Measurements from ENCODE around the gene PCDH9.
A peak's percentile ranks its signal among the peaks of the same experiment; 100 is the strongest.

Gene PCDH9

GRCh38 chr13:66563076-66563475, 667.1 kb downstream of the PCDH9 start:
- TF ChIP-seq, protein P1, sequence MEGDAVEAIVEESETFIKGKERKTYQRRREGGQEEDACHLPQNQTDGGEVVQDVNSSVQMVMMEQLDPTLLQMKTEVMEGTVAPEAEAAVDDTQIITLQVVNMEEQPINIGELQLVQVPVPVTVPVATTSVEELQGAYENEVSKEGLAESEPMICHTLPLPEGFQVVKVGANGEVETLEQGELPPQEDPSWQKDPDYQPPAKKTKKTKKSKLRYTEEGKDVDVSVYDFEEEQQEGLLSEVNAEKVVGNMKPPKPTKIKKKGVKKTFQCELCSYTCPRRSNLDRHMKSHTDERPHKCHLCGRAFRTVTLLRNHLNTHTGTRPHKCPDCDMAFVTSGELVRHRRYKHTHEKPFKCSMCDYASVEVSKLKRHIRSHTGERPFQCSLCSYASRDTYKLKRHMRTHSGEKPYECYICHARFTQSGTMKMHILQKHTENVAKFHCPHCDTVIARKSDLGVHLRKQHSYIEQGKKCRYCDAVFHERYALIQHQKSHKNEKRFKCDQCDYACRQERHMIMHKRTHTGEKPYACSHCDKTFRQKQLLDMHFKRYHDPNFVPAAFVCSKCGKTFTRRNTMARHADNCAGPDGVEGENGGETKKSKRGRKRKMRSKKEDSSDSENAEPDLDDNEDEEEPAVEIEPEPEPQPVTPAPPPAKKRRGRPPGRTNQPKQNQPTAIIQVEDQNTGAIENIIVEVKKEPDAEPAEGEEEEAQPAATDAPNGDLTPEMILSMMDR (conservative IDR thresholded peaks at IDR 0.05; ENCODE audit: control insufficient read depth, insufficient read depth, low read depth, low read length): no peak

GRCh38 chr13:66562054-66562453, 668.1 kb downstream of the PCDH9 start:
- no peak overlapping the region for H3K4me3 ChIP-seq (ENCODE audit: control insufficient read depth, low read depth, low read length)
- TF ChIP-seq, protein P1 (conservative IDR thresholded peaks at IDR 0.05; ENCODE audit: control insufficient read depth, insufficient read depth, low read depth, low read length): no peak
- DNase-seq (ENCODE audit: low read depth): no peak

More at GRCh38 chr13:66563076-66563475, 667.1 kb downstream of the PCDH9 start:
- no peak overlapping the region for H3K4me3 ChIP-seq (ENCODE audit: control insufficient read depth, low read depth, low read length)
- no peak for DNase-seq (ENCODE audit: low read depth)

DNA sequence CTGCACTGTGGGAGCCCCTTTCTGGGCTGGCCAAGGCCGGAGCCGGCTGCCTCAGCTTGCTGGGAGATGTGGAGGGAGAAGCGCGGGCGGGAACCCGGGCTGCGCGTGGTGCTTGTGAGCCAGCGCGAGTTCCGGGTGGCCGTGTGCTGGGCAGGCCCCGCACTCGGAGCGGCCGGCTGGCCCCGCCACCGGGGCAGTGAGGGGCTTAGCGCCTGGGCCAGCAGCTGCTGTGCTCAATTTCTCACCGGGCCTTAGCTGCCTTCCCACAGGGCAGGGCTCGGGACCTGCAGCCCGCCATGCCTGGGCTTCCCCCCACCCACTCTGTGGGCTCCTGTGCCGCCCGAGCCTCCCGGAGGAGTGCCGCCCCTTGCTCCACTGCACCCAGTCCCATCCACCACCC, 669.1 kb downstream of the PCDH9 start:
- no peak for DNase-seq (ENCODE audit: low read depth)
- TF ChIP-seq, protein P1 (conservative IDR thresholded peaks at IDR 0.05; ENCODE audit: control insufficient read depth, insufficient read depth, low read depth, low read length): no peak
- no peak overlapping the region for H3K4me3 ChIP-seq (ENCODE audit: control insufficient read depth, low read depth, low read length)

DNA sequence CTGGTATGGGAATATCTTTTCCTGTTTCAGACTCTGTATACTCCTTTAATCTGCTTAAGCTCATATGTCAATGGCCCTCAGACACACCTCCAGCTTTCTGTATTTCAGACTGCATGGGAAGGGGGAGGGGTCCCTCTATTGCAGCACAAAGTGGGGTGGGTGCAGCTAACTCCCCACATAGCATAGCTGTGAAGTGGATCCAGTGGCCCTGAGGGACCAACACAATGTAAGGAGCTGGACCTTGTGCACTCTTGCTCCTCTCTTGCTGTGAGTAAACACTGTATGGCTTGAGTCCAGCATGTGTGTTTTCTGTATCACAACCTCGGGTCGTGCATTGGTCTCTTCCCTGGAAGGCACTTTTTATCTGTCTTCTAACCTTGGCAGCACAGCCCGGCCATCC, 669.9 kb downstream of the PCDH9 start:
- H3K4me3 ChIP-seq (ENCODE audit: control insufficient read depth, low read depth, low read length): no peak overlapping the region
- peak; percentile 1 for DNase-seq (ENCODE audit: low read depth)
- TF ChIP-seq, protein P1 (conservative IDR thresholded peaks at IDR 0.05; ENCODE audit: control insufficient read depth, insufficient read depth, low read depth, low read length): no peak

GRCh38 chr13:66559093-66559492, 671.0 kb downstream of the PCDH9 start:
- DNase-seq (ENCODE audit: low read depth): no peak
- TF ChIP-seq, protein P1 (conservative IDR thresholded peaks at IDR 0.05; ENCODE audit: control insufficient read depth, insufficient read depth, low read depth, low read length): no peak
- no peak overlapping the region for H3K4me3 ChIP-seq (ENCODE audit: control insufficient read depth, low read depth, low read length)

DNA sequence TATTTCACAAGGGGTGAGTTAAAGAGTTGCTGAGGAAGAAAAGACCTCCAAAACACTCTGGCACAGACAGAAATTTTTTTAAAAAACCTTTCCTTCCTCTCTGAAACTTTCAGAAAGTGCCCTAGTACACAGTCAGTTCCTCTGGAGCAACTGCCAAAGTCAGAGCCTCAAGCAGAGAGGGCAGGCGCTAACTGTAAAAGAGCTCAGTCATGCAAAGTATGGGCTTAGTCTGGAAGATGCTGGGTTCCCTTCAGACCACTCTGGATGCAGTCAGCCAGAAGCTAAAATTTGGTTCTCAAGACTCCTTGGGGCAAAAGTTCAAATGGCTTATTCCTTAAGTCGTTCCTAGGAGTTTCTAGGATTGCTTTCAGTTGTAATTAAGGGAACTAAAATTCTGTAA, 671.6 kb downstream of the PCDH9 start:
- DNase-seq (ENCODE audit: low read depth): peak; percentile 10
- TF ChIP-seq, protein P1 (conservative IDR thresholded peaks at IDR 0.05; ENCODE audit: control insufficient read depth, insufficient read depth, low read depth, low read length): no peak

DNA sequence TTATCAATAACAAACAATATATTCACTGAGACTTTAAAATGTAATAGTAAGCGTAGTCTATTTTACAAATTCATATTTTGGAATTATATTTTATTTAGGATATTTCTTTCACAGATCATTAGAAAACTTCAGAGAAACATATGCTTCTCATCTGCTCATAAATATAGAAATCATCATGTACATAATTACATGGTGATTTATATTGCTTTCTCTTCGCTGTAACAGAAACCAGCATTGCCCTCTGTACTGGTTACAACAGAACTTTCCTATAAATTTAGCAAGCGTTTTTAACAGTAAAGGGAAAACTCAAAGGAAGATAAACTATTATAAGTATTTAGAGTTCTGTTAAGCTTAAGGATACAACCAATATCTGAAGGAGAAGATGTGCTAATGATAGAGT, 672.8 kb downstream of the PCDH9 start:
- no peak for DNase-seq (ENCODE audit: low read depth)
- TF ChIP-seq, protein P1 (conservative IDR thresholded peaks at IDR 0.05; ENCODE audit: control insufficient read depth, insufficient read depth, low read depth, low read length): no peak
- H3K4me3 ChIP-seq (ENCODE audit: control insufficient read depth, low read depth, low read length): no peak overlapping the region

More for the DNA sequence above, 671.6 kb downstream of the PCDH9 start:
- no peak overlapping the region for H3K4me3 ChIP-seq (ENCODE audit: control insufficient read depth, low read depth, low read length)
